K562 (cell line): ENCODE data around the gene ERC2. TPM values are rescaled to one million over a fixed set of nuclear protein-coding genes. Genes with fewer than 3 reads are reported as not detected.
A peak's percentile ranks its signal among the peaks of the same experiment; 100 is the strongest.

Experiments used
- CBFA2T2 ChIP-seq: fragments of 450-650 bp; conservative IDR thresholded peaks from 2 replicates; pipeline ENCODE4 v1.6.1; 2017; ENCODE audit warnings: mild to moderate bottlenecking
- ILK ChIP-seq: fragments of 450-650 bp; IDR thresholded peaks from 2 replicates; pipeline ENCODE4 v1.6.1; 2016; ENCODE audit warnings: missing genetic modification characterization, low read depth, mild to moderate bottlenecking, missing compliant biosample characterization, moderate library complexity, borderline replicate concordance
- MTA3 ChIP-seq: fragments of 450-650 bp; formaldehyde crosslinking; IDR thresholded peaks from 2 replicates; pipeline ENCODE4 v1.6.1; 2017; ENCODE audit warnings: mild to moderate bottlenecking, borderline replicate concordance
- MXI1 ChIP-seq: IDR thresholded peaks from 2 replicates; pipeline ENCODE4 v1.6.1; 2011; ENCODE audit warnings: low read depth, mild to moderate bottlenecking, improper control_type of control experiment, low read length
- NRF1 ChIP-seq, 2 experiments: fragments of 450-650 bp; IDR thresholded peaks in 1 of 2; conservative IDR thresholded peaks in 1 of 2; 2 replicates each; pipeline ENCODE4 v1.6.1; 2014; ENCODE audit warnings: mild to moderate bottlenecking in 2 of 2
- ZNF561 ChIP-seq: fragments of 450-650 bp; formaldehyde crosslinking; conservative IDR thresholded peaks from 2 replicates; pipeline ENCODE4 v1.4.0; 2020; ENCODE audit warnings: mild to moderate bottlenecking, moderate library complexity
- polyA plus RNA-seq, 8 experiments: library from polyadenylated mRNA; depleted of rRNA in 4 of 8; stranded (reverse) in 5 of 8; unstranded in 3 of 8; fragments of >200 nt; fragmentation: Nextera tagmentation in 2 of 8; fragmentation: Illumina TruSeq in 1 of 8; extraction: Ambion mirVana in 2 of 8; extraction: Trizol in 1 of 8; gene quantifications; 2 replicates each; pipeline versions ENCODE4 v1.2.1 to v1.2.3, GENCODE V29; 2011 to 2014; ENCODE audit warnings: inconsistent platforms in 1 of 8, missing spikeins in 1 of 8
- total RNA-seq, 7 experiments: library from RNA; depleted of rRNA in 6 of 7; stranded (reverse); fragments of >200 nt in 6 of 7; fragmentation: Illumina TruSeq in 2 of 7; extraction: Trizol in 2 of 7; gene quantifications; 2 replicates each; pipeline versions ENCODE4 v1.2.1 to v1.2.3, GENCODE V29; 2011 to 2021; ENCODE audit warnings: low replicate concordance in 1 of 7
- TF ChIP-seq, protein P1 (sequence below): fragments of 200-600 bp; sonication (generic); IDR thresholded peaks from one replicate; pipeline ENCODE4 v1.6.1; 2012; ENCODE audit warnings: mild to moderate bottlenecking, low read depth, low read length, inconsistent platforms
- TF ChIP-seq, protein P2 (sequence below): sonication (generic); formaldehyde crosslinking; IDR thresholded peaks from 2 replicates; pipeline ENCODE4 v1.5.0; 2020; ENCODE audit warnings: missing genetic modification reagents

Gene ERC2
- total and polyA plus RNA-seq, 9 of the 15 experiments (the other 6 are each of a cell fraction or from before 2014, with no cell fraction given), result 0.04 to 0.18 (median 0.07) TPM; not detected in 2

DNA sequence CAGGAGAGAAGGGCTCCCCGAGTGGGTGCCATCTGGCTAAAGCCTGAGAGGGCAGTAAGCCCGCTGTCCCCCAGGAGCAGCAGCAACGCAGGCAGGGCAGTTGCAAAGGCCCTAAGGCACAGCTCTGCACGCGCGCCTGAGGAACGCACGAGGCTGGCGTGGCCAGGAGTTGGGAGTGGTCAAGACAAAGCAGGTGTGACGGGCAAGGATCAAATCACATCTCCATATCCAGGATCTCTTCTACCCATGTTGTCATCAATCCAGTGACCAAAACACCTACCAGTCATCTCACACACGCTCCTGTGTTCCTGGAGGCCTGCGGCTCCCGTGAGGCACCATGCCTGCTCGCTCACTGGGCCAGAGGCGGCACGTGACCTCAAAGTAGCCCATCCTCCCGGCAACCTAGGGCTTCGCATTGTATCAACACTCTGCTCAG is 59.5 kb downstream of the ERC2 start (continued):
- TF ChIP-seq, protein P1, sequence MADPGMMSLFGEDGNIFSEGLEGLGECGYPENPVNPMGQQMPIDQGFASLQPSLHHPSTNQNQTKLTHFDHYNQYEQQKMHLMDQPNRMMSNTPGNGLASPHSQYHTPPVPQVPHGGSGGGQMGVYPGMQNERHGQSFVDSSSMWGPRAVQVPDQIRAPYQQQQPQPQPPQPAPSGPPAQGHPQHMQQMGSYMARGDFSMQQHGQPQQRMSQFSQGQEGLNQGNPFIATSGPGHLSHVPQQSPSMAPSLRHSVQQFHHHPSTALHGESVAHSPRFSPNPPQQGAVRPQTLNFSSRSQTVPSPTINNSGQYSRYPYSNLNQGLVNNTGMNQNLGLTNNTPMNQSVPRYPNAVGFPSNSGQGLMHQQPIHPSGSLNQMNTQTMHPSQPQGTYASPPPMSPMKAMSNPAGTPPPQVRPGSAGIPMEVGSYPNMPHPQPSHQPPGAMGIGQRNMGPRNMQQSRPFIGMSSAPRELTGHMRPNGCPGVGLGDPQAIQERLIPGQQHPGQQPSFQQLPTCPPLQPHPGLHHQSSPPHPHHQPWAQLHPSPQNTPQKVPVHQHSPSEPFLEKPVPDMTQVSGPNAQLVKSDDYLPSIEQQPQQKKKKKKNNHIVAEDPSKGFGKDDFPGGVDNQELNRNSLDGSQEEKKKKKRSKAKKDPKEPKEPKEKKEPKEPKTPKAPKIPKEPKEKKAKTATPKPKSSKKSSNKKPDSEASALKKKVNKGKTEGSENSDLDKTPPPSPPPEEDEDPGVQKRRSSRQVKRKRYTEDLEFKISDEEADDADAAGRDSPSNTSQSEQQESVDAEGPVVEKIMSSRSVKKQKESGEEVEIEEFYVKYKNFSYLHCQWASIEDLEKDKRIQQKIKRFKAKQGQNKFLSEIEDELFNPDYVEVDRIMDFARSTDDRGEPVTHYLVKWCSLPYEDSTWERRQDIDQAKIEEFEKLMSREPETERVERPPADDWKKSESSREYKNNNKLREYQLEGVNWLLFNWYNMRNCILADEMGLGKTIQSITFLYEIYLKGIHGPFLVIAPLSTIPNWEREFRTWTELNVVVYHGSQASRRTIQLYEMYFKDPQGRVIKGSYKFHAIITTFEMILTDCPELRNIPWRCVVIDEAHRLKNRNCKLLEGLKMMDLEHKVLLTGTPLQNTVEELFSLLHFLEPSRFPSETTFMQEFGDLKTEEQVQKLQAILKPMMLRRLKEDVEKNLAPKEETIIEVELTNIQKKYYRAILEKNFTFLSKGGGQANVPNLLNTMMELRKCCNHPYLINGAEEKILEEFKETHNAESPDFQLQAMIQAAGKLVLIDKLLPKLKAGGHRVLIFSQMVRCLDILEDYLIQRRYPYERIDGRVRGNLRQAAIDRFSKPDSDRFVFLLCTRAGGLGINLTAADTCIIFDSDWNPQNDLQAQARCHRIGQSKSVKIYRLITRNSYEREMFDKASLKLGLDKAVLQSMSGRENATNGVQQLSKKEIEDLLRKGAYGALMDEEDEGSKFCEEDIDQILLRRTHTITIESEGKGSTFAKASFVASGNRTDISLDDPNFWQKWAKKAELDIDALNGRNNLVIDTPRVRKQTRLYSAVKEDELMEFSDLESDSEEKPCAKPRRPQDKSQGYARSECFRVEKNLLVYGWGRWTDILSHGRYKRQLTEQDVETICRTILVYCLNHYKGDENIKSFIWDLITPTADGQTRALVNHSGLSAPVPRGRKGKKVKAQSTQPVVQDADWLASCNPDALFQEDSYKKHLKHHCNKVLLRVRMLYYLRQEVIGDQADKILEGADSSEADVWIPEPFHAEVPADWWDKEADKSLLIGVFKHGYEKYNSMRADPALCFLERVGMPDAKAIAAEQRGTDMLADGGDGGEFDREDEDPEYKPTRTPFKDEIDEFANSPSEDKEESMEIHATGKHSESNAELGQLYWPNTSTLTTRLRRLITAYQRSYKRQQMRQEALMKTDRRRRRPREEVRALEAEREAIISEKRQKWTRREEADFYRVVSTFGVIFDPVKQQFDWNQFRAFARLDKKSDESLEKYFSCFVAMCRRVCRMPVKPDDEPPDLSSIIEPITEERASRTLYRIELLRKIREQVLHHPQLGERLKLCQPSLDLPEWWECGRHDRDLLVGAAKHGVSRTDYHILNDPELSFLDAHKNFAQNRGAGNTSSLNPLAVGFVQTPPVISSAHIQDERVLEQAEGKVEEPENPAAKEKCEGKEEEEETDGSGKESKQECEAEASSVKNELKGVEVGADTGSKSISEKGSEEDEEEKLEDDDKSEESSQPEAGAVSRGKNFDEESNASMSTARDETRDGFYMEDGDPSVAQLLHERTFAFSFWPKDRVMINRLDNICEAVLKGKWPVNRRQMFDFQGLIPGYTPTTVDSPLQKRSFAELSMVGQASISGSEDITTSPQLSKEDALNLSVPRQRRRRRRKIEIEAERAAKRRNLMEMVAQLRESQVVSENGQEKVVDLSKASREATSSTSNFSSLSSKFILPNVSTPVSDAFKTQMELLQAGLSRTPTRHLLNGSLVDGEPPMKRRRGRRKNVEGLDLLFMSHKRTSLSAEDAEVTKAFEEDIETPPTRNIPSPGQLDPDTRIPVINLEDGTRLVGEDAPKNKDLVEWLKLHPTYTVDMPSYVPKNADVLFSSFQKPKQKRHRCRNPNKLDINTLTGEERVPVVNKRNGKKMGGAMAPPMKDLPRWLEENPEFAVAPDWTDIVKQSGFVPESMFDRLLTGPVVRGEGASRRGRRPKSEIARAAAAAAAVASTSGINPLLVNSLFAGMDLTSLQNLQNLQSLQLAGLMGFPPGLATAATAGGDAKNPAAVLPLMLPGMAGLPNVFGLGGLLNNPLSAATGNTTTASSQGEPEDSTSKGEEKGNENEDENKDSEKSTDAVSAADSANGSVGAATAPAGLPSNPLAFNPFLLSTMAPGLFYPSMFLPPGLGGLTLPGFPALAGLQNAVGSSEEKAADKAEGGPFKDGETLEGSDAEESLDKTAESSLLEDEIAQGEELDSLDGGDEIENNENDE, result no peak
- TF ChIP-seq MXI1, result no peak
- TF ChIP-seq NRF1 (conservative IDR thresholded peaks at IDR 0.05 in 1 of 2, IDR thresholded peaks at IDR 0.05 in 1 of 2), result peak in 1 of 2 experiments; percentile 42; a peak in 1 of 4 replicates
- TF ChIP-seq CBFA2T2, result 0 out of 2 replicates have a peak, but pooled peaks have one; percentile 5
- TF ChIP-seq, protein P2, sequence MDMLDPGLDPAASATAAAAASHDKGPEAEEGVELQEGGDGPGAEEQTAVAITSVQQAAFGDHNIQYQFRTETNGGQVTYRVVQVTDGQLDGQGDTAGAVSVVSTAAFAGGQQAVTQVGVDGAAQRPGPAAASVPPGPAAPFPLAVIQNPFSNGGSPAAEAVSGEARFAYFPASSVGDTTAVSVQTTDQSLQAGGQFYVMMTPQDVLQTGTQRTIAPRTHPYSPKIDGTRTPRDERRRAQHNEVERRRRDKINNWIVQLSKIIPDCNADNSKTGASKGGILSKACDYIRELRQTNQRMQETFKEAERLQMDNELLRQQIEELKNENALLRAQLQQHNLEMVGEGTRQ (CRISPR knock-in tag), result peak; percentile 92
- no peak for TF ChIP-seq ILK (tag)
- no peak for TF ChIP-seq ZNF561 (CRISPR knock-in tag)
- TF ChIP-seq MTA3, result no peak
